ENCODE results near the gene ENAH. TPM values are rescaled to one million over a fixed set of nuclear protein-coding genes. Genes with fewer than 3 reads are reported as not detected.

The ENAH gene
- polyA plus RNA-seq, 5 donors = 169 to 253 (median 235) TPM

DNA sequence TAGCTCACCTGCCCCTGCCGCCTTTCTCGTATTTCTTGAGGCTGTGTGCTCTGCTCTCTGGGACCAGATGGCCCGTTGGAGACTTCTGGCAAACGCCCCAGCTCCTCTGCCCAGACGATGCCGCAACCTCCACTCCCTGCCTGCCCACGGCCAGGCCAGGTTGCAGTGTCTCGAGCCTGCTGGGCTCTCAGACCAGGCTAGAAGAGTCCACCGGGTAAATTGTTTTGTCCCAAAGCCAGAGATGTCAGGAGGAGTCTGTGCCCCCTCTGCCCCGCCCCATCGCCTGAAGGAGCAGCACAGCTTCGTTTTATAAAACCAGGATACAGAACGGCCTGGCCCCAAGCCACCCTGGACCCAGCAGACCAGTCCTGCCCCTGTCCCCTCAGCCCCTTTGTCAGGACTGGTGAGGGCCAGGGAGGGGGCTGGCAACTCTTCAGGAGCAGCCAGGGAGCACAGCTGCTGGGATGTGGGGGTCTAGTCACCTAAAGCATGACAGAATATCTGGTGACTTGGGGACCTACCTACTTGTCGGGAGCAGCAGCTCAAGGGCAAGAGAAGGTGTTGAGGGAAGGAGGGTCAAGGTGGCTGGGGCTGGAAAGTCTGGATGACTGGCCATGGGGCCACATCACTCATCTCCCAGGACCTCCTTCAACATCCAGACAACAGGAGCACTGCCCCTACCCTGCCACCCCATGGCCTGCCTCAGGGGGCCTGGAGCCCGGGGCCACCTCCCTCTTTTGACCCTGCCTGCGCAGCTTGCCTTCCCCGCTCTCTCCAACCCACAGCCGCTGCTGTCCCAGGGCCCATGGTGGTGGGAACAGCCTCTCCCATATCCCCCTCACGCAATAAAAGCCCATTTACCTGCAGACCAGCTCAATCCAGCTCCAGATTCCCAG lies 191.1 kb downstream of the ENAH start:
- DNase-seq = no peak

DNA sequence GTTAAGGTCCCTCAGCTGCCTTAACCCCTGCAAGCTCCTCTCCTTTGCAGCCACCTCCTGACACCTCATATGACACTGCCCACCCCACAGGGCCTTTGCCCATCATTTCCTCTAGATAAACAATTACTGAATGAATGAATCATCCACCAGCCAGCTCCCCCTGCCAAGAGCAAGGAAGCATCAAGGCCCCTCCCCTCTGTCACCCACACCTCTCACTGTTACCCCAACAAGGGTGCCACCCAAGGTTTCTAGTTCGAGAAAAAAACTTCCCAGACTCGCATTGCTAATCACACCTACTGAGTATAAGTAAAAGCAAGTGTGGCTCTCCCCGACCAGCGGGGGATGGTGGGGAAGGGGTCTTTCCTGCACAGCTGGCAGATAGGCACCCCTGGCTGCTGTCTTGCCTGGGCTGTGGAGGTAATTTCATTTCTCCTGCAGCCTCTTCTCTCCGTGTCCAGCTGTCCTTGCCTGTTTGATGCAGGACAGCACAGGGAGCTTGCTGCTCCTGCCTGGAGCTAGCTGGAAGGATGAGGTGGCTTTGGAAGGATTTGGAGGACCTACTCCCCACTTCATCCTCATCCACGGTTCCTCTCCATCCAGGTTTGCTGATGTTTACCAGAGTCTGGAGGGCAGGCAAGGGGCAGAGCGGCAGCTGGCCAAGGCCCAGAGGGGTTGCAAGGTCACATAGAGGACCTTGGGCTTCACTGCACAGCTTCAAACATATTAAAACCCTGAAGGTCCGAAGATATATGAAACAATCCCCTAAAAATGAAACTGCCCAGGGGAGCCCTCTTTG lies 192.0 kb downstream of the ENAH start:
- no peak for DNase-seq

DNA sequence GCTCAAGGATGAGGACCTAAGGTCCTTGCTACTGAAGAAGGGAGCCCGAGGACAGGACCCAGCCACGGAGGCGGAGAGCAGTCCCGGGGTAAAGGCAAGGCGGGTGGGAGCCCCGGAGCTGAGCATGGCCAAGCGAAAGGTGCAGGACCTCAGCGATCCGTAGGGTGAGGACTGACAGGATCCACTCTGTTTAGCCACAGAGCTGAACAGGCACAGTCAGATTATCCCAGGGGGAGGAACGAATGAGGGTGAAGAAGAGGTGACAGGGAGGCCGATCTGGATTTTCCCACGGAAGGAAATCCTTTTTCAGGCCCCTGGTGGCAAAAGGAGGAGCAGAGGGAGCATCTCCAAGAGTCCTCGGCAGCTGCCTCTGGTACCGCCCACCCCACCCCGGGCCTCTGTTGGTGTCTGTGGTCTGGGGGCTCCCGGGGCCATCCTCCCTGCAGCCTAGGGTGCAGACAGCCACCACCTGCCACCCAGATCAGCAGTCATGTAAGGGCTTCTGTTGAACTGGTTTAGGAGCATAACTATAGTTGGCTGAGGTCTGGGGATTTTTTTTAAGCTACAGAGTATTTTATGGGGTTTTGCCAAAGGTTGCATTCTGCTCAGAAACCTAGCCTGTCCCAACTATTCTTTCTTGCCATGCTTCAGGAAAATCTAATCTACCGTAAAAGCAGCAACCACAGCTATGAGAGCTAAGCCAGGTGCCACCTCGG lies 192.7 kb downstream of the ENAH start:
- no peak for DNase-seq

DNA sequence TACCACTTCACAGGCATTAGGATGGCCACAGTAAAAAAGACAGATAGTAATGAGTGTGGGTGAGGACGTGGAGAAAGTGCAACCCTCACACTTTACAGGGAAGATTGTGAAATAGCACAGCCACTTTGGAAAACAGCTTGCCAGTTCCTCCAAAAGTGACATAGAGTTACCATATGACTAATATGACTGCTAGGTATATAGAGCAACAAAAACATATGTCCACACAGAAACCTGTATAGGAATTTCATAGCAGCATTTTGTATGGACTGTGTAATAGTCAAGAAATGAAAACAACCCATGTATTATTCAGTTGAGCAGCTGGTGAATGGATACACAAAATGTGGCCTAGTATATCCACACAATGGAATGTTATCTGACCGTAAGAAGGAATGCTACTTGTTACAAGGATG lies 194.7 kb downstream of the ENAH start:
- no peak for DNase-seq

DNA sequence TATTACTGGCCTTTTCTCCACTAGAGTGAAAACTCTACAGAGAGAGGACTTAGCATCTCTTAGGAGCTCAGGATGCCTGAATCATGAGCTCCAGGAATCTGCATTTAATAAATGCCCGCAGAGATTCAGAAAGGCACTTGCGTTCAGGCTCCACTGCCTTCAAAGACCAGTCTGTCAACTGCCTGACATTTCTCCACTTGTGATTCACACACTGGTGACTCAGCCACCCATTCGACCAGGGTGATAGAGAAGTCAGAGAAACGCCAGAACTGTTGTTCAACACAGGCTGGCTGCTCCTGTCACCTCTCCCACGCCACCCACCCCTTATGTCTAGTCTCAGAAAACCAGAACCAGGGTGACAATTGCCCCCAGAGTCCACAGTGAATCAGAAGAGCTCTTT lies 198.2 kb downstream of the ENAH start:
- DNase-seq = no peak

DNA sequence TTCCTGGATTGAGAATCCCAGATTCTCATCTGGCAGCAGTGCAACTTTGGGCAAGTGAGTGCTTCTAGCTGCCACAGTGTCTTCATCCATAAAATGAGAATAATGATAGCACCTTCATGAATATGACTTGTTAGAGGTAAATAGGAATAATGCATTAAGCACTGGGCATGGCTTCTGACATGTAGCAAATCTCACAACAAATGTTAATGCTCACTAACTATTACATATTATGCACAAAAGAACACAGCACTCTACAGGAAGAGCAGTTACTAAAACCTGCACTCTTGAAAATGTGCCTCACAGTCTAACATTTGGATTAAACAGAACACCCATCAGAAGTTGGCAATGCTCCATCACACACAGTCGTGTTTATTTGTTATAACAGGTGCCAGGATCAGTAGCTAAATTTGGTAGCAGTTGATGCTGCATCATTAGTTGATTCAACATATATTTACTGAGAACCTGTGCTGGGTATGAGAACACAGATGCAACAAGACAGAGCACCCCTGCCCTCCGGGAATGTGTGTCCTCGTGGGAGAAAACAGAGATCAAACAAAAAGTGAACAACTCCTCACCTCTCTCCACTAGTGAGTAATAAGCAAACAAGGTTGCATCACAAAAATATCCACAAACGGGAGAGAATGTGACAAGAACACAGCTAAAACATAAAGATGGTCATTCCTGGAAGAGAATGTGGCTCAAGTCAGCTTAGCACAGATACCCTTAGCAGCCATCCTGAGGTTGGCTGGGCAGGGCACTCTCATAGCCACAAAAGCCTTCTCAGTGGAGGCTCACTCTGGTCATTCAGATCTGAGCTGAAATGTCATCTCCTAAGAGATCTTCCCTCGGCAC lies 198.9 kb downstream of the ENAH start:
- no peak for DNase-seq

DNA sequence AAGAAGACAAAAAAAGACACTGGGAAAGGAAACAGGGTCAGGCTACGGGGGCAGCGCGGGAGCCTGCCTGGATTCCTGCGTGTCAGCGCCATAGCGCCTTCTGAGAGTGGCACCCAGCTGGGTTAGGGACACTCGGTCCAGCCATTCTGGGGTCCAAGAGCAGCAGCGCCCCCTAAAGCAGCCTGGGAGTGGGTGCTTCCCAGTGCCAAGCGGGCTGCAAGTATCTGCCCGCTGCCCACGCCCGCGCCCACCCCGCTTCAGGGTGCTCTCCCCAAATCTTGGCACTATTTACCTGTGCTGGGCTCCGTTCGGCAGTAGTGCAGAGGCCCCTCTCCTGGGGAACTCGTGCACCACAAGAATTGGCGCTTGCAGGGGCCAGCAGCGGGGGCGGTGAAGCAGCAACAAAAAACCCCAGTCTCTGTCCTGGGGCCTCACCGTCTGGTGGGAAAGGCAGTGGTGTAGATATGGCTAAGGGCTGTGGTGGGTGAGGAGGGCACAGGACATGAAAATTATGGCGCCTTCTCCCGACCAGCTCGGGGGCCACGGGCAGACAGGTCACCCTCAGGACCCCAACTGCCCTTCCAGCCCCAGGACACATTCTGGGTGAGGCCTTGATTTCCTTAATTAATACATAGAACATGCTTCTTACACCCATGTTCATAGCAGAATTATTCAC lies 200.9 kb downstream of the ENAH start:
- no peak for DNase-seq

DNA sequence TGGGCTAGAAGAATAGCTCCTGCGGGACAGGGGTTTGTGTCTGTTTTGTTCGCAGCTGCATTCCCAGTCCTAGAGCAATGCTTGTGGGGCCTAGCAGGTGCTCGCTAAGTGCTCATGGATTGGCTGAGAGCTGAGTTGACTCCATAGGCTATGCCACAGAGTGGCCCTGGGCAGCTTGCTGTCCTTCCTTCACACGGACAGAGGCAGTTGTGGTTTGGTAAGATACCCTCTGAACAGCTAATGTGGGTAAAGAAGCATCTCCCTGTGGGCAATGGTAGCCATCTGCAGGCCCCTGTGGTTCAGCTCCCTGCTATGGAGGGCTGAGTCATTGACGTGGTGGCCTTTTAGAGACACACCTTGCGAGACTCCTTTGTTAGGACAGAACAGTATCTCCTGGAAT lies 201.6 kb downstream of the ENAH start:
- DNase-seq = no peak

DNA sequence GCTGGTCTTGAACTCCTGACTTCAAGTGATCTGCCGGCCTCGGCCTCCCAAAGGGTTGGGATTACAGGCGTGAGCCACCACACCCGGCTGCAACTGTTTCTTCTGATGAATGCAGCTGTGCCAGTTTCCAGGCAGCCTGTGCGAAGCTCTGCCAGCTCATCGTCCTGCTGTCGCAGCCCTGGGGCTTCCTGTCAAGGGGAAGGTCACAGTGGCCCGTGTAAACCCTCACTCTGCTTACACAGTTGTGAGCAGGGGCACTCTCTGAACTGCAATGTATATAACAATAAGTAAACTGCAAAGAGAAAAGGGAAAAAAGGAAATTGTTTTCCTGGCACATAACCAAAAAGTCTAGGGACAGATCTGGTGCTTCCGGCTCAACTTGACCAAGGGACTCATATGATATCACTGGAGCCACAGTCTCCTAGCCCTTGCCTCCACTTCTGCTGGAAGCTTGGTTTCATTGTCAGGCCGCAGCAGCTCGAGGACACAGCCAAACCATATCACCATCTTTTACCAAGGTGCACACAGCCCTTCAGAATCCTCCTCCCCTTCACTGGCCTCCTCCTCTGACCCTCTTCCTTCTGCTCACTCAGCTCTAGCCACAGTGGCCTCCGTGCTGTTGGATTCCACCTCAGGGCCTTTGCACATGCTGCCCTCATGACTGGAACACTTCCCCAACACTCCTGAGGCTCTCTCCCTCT lies 202.3 kb downstream of the ENAH start:
- no peak for DNase-seq

DNA sequence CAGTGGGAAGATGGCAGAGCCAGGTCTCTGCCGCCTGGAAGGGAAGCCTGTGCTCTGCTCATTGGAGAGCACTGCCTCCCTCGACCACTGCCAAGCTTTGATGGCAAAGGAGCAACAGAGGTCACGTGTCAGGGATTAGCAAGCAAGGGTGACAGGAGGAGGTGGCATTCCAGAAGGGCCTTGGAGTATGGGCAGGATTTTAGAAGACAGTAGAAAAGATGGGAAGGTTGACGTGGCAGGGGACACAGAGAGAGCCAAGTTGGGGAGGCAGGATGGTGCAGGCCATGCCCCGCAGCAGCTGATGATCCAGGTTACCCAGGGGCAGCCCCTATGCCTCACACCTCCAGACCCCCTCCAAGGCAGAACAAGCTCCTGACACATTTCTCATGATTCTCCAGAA lies 203.1 kb downstream of the ENAH start:
- DNase-seq = no peak

DNA sequence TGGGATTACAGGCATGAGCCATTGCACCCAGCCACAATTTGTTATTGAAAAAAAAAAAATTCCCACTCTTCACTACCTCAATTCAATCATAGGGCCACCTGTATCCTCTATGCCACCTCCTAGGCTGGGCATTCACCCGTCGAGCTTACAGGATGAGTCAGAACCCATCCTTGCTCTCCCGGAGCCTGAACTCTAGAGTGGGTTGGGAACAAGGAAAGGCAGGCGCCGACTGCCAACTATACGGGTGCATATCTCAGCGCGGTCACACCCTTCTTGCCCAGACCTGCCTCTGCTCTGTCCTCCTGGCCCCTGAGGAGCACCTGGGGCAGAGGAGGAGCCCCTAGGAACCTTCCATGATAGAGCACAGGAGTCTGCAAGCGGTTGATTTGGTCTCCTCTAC lies 203.7 kb downstream of the ENAH start:
- DNase-seq = no peak

DNA sequence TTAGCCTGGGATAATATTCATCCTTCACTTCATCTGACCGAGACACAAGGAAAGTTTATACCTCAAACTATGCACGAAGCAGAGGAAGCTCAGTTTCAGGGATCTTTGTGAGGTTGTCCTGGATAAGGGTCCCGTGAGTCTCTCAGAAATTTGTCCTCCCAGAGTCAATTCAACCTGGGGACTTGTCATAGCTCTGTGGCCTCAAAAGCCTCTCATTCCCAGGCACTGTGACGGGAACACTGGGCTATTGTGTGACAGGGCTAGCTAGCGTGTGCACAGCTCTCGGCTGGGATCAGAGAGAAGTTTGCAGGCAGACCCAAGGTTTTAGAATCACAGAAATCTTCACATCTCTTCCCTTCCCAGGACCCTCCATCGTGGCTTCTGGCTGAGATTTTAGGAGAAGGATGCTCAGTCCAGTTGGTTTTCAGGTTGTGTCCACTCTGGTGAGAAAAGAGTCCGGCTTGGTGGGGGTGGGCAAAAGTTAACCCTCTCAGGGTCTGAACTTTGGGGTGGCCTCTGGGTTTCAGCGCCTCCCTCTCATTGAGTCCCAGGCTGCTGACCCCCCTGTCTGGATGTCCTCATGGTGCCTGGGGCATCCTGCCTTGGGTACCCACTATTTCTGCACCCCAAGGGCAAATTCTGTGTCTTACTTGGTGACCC lies 204.6 kb downstream of the ENAH start:
- DNase-seq = no peak

DNA sequence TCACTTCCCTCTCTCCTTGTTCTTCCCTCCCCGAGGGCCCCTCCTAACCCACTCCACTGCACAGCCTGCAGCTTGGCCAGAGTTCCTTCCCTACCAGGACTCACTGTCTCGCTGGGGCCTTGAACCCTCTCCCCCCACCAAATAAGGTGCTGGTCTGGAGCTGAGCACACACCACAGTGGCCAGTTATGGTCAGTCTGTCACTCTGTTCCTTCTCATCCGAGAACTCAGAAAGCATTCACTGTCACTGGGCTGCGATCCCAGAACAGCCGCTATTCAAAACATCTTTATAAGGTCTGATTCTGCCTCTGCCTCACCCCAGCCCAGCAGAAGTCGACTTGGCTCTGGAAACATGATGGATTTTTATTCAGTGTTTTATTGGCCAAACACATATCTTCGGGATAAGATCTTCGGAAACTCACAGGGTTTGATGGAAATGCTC lies 205.3 kb downstream of the ENAH start:
- peak in 1 of 2 donors; percentile 32 for DNase-seq

DNA sequence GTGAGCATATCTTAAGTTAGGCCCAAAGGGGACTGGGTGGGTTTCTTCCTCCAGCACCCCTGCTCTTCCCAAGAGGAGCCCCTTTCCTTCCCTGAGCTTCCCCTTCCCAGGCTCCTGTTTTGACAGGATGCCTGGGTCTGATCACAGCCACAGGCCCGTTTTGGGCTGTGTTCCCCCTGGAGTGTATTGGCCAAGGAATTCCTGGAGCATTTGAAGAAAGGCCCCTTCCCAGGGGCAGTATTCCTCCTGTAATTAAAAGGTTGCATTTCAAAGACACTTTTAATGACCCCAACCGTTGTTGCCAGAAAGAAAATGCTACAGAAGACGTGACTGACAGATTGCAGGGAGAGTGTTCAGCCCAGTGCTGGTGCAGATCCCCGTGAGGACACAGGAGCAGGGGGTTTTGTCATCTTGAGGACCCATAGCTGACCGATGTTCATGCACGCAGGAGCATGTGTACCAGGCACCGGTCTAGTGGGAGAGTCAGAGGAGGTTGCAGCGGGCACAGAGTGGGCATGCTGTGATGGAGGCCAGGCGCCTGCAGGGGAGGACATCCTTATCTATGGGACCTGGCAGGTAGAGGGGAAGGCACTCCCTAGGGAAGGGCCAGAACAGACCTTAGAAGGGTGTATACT lies 205.8 kb downstream of the ENAH start:
- DNase-seq = no peak

DNA sequence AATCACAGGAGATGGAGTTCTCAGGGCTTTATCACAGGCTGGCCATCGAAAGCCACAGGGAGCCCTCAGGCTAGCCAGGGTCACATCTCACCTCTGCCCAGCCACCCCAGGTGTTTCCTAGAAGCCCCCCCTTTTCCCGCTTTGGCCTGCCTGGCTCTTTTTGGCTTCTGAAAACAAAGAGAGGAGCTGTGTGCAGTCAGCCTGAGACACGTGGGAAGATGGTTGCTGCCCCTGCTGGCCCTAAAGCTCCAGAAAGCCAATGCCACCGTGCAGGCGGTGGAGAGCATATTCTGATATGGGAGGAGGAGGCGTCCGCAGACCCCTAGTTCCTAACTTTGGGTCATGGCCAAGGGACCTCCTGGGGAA lies 206.3 kb downstream of the ENAH start:
- no peak for DNase-seq

DNA sequence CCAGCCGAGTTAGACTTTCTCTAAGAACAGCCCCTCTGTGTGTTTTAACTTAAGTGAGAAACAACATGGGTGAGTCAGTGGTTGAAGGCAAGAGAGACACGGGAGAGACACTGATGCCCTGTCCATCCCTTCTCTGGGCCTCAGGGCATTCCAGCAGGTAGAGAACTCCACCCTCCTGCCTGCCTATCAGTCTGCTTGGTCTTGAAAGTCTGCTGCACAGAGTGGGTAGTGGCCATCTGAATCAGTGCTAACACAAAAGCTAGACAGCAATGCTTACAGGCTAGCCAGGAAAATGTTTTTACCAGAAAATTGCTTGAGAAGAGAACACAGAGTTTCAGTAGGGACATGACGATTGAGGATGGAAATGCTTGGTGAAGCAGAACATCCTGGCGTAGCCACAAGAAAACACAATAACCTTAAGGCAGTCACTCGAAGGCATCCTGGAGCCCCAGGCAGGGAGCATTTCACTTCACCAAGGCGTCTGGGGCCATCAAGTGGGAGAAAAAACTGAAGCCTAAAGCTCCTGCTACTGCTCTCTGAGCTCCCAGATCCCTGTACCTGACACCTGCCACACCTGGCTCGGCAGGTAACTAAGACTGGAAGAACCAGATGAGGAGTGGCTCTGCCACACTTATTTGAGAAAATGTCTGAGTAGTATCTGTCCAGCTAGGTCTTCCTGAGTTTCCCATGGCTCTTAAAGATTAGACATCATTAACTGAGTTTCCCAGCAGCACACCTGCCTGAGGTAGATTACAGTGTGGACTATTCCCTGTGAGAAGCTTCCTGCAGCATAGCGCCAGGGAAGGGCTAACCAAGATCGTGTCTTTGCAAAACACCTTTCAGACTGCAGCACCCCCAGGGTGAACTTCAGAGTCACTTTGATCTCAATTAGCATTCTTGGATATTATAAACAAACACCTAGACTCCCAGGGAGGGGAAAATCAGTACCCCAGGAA lies 207.0 kb downstream of the ENAH start:
- DNase-seq = no peak

DNA sequence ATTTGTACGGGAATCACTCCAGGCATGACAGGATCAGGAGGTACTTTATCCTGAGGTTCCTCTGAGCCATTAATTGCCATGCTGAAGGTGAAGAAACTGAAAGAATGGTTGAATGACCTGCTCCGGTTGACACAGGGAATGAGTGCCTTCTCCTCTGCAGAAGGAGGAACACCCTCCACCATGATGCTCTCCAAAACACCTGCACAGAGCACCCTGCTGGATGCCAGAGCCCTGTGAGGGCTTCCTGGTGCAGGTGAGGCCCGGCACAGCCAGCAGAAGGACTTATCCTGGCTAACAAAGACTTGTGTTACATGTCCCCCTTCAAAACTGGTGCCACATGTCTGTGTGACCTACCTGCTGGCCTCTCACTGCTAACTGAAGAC lies 210.8 kb downstream of the ENAH start:
- DNase-seq = no peak

All from right lung (tissue), 5 donors.